ENCODE results near the gene EGR1.

EGR1 gene

GRCh38 chr5:138440159-138441073, 24.9 kb upstream of the EGR1 start:
- Histone ChIP-seq H3K27ac (replicated peaks) (no peak overlapping the region), H3K4me3 (replicated peaks; ENCODE audit: insufficient read depth, low read length) (no peak overlapping the region), H3K27me3 (ENCODE audit: insufficient read depth, poor library complexity, severe bottlenecking) (no peaks in the 10 kb centered on the region)
- no peak for DNase-seq (ENCODE audit: low read depth in 1 of 2, low spot score in 1 of 2)
- TF ChIP-seq, protein P1, sequence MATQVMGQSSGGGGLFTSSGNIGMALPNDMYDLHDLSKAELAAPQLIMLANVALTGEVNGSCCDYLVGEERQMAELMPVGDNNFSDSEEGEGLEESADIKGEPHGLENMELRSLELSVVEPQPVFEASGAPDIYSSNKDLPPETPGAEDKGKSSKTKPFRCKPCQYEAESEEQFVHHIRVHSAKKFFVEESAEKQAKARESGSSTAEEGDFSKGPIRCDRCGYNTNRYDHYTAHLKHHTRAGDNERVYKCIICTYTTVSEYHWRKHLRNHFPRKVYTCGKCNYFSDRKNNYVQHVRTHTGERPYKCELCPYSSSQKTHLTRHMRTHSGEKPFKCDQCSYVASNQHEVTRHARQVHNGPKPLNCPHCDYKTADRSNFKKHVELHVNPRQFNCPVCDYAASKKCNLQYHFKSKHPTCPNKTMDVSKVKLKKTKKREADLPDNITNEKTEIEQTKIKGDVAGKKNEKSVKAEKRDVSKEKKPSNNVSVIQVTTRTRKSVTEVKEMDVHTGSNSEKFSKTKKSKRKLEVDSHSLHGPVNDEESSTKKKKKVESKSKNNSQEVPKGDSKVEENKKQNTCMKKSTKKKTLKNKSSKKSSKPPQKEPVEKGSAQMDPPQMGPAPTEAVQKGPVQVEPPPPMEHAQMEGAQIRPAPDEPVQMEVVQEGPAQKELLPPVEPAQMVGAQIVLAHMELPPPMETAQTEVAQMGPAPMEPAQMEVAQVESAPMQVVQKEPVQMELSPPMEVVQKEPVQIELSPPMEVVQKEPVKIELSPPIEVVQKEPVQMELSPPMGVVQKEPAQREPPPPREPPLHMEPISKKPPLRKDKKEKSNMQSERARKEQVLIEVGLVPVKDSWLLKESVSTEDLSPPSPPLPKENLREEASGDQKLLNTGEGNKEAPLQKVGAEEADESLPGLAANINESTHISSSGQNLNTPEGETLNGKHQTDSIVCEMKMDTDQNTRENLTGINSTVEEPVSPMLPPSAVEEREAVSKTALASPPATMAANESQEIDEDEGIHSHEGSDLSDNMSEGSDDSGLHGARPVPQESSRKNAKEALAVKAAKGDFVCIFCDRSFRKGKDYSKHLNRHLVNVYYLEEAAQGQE (IDR thresholded peaks at IDR 0.05; ENCODE audit: insufficient replicate concordance, low read depth): no peak
- TF ChIP-seq, protein P2, sequence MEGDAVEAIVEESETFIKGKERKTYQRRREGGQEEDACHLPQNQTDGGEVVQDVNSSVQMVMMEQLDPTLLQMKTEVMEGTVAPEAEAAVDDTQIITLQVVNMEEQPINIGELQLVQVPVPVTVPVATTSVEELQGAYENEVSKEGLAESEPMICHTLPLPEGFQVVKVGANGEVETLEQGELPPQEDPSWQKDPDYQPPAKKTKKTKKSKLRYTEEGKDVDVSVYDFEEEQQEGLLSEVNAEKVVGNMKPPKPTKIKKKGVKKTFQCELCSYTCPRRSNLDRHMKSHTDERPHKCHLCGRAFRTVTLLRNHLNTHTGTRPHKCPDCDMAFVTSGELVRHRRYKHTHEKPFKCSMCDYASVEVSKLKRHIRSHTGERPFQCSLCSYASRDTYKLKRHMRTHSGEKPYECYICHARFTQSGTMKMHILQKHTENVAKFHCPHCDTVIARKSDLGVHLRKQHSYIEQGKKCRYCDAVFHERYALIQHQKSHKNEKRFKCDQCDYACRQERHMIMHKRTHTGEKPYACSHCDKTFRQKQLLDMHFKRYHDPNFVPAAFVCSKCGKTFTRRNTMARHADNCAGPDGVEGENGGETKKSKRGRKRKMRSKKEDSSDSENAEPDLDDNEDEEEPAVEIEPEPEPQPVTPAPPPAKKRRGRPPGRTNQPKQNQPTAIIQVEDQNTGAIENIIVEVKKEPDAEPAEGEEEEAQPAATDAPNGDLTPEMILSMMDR (IDR thresholded peaks at IDR 0.05; ENCODE audit: insufficient read depth, low read length): no peak

DNA sequence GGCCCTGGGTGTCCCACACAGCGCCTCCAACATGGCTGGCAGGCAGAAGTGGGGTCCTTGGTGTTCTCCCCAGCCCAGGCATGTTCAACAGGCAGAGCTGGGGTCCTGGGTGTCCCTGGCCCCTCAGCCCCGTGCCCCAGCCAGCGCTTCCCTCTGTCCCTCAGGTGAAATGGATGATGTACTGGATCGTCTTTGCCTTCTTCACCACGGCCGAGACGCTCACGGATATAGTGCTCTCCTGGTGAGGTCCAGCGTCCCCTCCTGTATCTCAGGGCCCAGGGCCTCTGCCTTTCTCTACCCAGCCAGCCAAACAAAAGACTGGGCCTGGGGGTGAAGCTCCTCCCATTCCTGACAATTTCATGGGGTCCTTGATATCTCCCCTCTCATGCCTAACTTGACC, 24.1 kb upstream of the EGR1 start:
- TF ChIP-seq, protein P1 (IDR thresholded peaks at IDR 0.05; ENCODE audit: insufficient replicate concordance, low read depth): no peak
- TF ChIP-seq, protein P2 (IDR thresholded peaks at IDR 0.05; ENCODE audit: insufficient read depth, low read length): no peak
- TF ChIP-seq POLR2AphosphoS5 (IDR thresholded peaks at IDR 0.05; ENCODE audit: low read depth) (no peak), SPI1 (IDR thresholded peaks at IDR 0.05; ENCODE audit: borderline replicate concordance, low read depth) (no peak), GABPA (IDR thresholded peaks at IDR 0.05; ENCODE audit: low read depth) (no peak)
- Histone ChIP-seq H3K4me3 (replicated peaks; ENCODE audit: insufficient read depth, low read length) (no peak overlapping the region), H3K27ac (replicated peaks) (no peak overlapping the region), H3K27me3 (ENCODE audit: insufficient read depth, poor library complexity, severe bottlenecking) (no peaks in the 10 kb centered on the region)
- no peak for DNase-seq (ENCODE audit: low read depth in 1 of 2, low spot score in 1 of 2)

GRCh38 chr5:138444078-138444773, 21.1 kb upstream of the EGR1 start:
- no peaks in the 10 kb centered on the region for H3K27me3 ChIP-seq (ENCODE audit: insufficient read depth, poor library complexity, severe bottlenecking)
- DNase-seq (ENCODE audit: low read depth in 1 of 2, low spot score in 1 of 2): no peak
- no peak overlapping the region for H3K27ac ChIP-seq (replicated peaks)
- TF ChIP-seq GABPA (IDR thresholded peaks at IDR 0.05; ENCODE audit: low read depth) (no peak), SPI1 (IDR thresholded peaks at IDR 0.05; ENCODE audit: borderline replicate concordance, low read depth) (no peak), POLR2AphosphoS5 (IDR thresholded peaks at IDR 0.05; ENCODE audit: low read depth) (no peak)
- TF ChIP-seq, protein P2 (IDR thresholded peaks at IDR 0.05; ENCODE audit: insufficient read depth, low read length): no peak
- TF ChIP-seq, protein P1 (IDR thresholded peaks at IDR 0.05; ENCODE audit: insufficient replicate concordance, low read depth): no peak
- no peak overlapping the region for H3K4me3 ChIP-seq (replicated peaks; ENCODE audit: insufficient read depth, low read length)

All from HL-60 (cell line).